Measurements from ENCODE around the gene KANSL1. TPM values are rescaled to one million over a fixed set of nuclear protein-coding genes. Genes with fewer than 3 reads are reported as not detected.

The KANSL1 gene
- total and polyA plus RNA-seq, 9 of the 15 experiments (the other 6 are each of a cell fraction or from before 2014, with no cell fraction given) = 3.6 to 55.4 (median 31.8) TPM

DNA sequence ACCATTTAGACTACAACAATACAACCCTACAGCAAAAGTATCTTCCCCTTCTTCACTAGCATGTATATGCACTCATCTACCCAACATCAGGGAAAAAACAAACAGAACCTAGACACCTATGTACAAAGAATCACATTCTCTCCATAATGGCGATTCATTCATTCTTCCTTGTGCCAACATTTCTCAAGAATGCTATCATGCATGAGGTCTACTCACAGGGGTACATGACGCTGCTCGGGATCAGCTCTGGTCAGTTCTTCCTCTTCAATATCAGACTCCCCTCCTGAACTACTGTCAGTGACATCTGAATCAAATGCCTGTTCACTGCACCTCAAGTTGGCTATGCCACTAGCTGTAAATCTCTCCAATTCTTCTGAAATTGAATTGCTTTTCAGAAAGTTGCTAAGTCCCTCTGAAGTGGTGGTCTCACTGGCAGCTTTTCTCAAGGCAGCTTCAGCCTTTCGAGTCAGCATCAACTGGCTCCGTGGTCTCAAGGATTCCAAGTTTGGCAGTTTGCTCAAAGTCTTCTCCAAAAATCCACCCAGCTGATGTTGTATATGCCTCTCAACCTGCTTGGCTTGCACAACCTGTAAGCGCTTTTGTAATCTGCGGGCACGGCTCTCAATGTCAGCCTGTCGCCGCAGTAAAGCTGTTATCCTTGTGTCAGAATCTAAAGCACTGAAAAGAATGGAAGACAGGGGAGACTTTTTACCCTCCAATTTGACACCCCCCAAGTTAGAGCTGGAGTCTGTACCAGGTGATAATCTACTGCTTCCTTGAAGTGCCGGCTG, 22.4 kb downstream of the KANSL1 start:
- TF ChIP-seq SREBF1 (IDR thresholded peaks at IDR 0.05; ENCODE audit: borderline replicate concordance, low read depth, low read length) (no peak), POLR2B (IDR thresholded peaks at IDR 0.05; ENCODE audit: low read depth, partially characterized antibody) (peak; percentile 60), TSC22D4 (tag; IDR thresholded peaks at IDR 0.05) (no peak), TAF9B (IDR thresholded peaks at IDR 0.05; ENCODE audit: partially characterized antibody) (no peak), CC2D1A (IDR thresholded peaks at IDR 0.05) (no peak), MED1 (CRISPR knock-in tag; IDR thresholded peaks at IDR 0.05; ENCODE audit: borderline replicate concordance) (no peak), SUPT5H (IDR thresholded peaks at IDR 0.05) (0 out of 2 replicates have a peak, but pooled peaks have one; percentile 43), SIN3A (IDR thresholded peaks at IDR 0.05; ENCODE audit: borderline replicate concordance in 2 of 2, control insufficient read depth in 1 of 2, low read depth in 2 of 2, low read length in 2 of 2) (no peak), HDAC1 (IDR thresholded peaks at IDR 0.05) (0 out of 4 replicates have a peak, but pooled peaks of 1 of the 2 experiments have one; percentile 19), PML (IDR thresholded peaks at IDR 0.05; ENCODE audit: low read length) (0 out of 2 replicates have a peak, but pooled peaks have one; percentile 23)
- TF ChIP-seq, protein P1, sequence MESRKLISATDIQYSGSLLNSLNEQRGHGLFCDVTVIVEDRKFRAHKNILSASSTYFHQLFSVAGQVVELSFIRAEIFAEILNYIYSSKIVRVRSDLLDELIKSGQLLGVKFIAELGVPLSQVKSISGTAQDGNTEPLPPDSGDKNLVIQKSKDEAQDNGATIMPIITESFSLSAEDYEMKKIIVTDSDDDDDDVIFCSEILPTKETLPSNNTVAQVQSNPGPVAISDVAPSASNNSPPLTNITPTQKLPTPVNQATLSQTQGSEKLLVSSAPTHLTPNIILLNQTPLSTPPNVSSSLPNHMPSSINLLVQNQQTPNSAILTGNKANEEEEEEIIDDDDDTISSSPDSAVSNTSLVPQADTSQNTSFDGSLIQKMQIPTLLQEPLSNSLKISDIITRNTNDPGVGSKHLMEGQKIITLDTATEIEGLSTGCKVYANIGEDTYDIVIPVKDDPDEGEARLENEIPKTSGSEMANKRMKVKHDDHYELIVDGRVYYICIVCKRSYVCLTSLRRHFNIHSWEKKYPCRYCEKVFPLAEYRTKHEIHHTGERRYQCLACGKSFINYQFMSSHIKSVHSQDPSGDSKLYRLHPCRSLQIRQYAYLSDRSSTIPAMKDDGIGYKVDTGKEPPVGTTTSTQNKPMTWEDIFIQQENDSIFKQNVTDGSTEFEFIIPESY (CRISPR knock-in tag; IDR thresholded peaks at IDR 0.05) = no peak
- TF ChIP-seq, protein P2, sequence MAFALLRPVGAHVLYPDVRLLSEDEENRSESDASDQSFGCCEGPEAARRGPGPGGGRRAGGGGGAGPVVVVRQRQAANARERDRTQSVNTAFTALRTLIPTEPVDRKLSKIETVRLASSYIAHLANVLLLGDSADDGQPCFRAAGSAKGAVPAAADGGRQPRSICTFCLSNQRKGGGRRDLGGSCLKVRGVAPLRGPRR (CRISPR knock-in tag; IDR thresholded peaks at IDR 0.05) = no peak
- H3K27me3 ChIP-seq (ENCODE audit: control insufficient read depth in 2 of 2, insufficient read depth in 2 of 2, low read length in 2 of 2) = no peaks in the 10 kb centered on the region
- intact Hi-C loops (cut with micrococcal nuclease) (no loop called here), in situ Hi-C loops (cut with MboI) (no loop called here)
- peaks cover 100% of the 10 kb centered on the region for H3K79me2 ChIP-seq (ENCODE audit: control insufficient read depth, insufficient read depth, low read length)
- H3K4me1 ChIP-seq (replicated peaks in 1 of 2; ENCODE audit: control insufficient read depth in 2 of 2, insufficient read depth in 2 of 2, low read length in 2 of 2) = peaks cover 0 to 3% of the 10 kb centered on the region in 2 experiments; a peak in 2 of 5 replicates
- H3K9ac ChIP-seq (ENCODE audit: insufficient read depth in 1 of 2, low read depth in 2 of 2, low read length in 2 of 2) = no peak overlapping the region
- peaks cover 6% of the 10 kb centered on the region for H4K20me1 ChIP-seq (replicated peaks; ENCODE audit: control insufficient read depth, insufficient read depth, low read length)
- TSS peak; percentile 35 for BruUV-seq (replicated peaks)
- 93% methylated on average over 11 of the region's 11 CpGs for WGBS (ENCODE audit: insufficient coverage, low coverage, missing lambda C conversion rate)
- no peaks in the 10 kb centered on the region for H3K9me1 ChIP-seq (ENCODE audit: control insufficient read depth, insufficient read depth, low read length)
- ChIA-PET CTCF (ENCODE audit: low intra/inter-chr PET ratio) (no interaction called here), POLR2A (interaction anchor here (0.7 to 3.6 kb wide), 8 partner anchors 8 to 40 kb away, joined by 3 to 29 read pairs (median 6); no protein-coding TSS in a partner anchor)
- DNase-seq (ENCODE audit: extremely low read depth in 1 of 4, low spot score in 3 of 4) = no peak
- no peak overlapping the region for H3K4me2 ChIP-seq (ENCODE audit: insufficient read depth, low read length)
- no peak; the same call in 1 of the 3 replicates for ATAC-seq
- peaks cover 57% of the 10 kb centered on the region for H3K36me3 ChIP-seq (ENCODE audit: control insufficient read depth, insufficient read depth, low read length)
- no peak overlapping the region for H3K27ac ChIP-seq (ENCODE audit: extremely low read depth, low read depth, low read length)
- no peaks in the 10 kb centered on the region for H3K9me3 ChIP-seq (replicated peaks; ENCODE audit: control insufficient read depth, insufficient read depth, low read depth, low read length)
- no peak overlapping the region for H2AFZ ChIP-seq (ENCODE audit: low read depth, low read length)
- no peak overlapping the region for H3K4me3 ChIP-seq
- FAIRE-seq = no peak

Measured in K562 (cell line).